Liver (tissue), 3 donors: ENCODE results near the gene TRIM73.
"Not testable (repeated sequence)": the region's sequence is repeated elsewhere in the genome, so short reads cannot be mapped to it uniquely, and the experiment has no call there.

Experiments
- ATF3 ChIP-seq: IDR thresholded peaks from 2 replicates; pipeline ENCODE4 v1.6.1; 2016; ENCODE audit warnings: antibody characterized with exemption
- EGR1 ChIP-seq, 2 donors: IDR thresholded peaks; 2 replicates each; pipeline ENCODE4 v1.6.1; 2016 to 2018; ENCODE audit warnings: antibody characterized with exemption in 2 of 2, low read depth in 2 of 2
- FOXA1 ChIP-seq: IDR thresholded peaks from 2 replicates; pipeline ENCODE4 v1.6.1; 2016; ENCODE audit warnings: antibody characterized with exemption
- FOXA2 ChIP-seq: IDR thresholded peaks from 2 replicates; pipeline ENCODE4 v1.6.1; 2016; ENCODE audit warnings: antibody characterized with exemption
- GABPA ChIP-seq, 2 donors: IDR thresholded peaks in 1 of 2; conservative IDR thresholded peaks in 1 of 2; 2 replicates each; pipeline ENCODE4 v1.6.1; 2016; ENCODE audit warnings: antibody characterized with exemption in 2 of 2, mild to moderate bottlenecking in 1 of 2, moderate library complexity in 1 of 2
- HNF4A ChIP-seq, 2 donors: conservative IDR thresholded peaks; 2 replicates each; pipeline ENCODE4 v1.6.1; 2016; ENCODE audit warnings: antibody characterized with exemption in 2 of 2, mild to moderate bottlenecking in 2 of 2
- JUND ChIP-seq, 2 donors: IDR thresholded peaks; 2 replicates each; pipeline ENCODE4 v1.6.1; 2016; ENCODE audit warnings: antibody characterized with exemption in 2 of 2
- MAX ChIP-seq: IDR thresholded peaks from 2 replicates; pipeline ENCODE4 v1.6.1; 2016; ENCODE audit warnings: antibody characterized with exemption
- RXRA ChIP-seq, 2 donors: IDR thresholded peaks; 2 replicates each; pipeline ENCODE4 v1.6.1; 2017 to 2018; ENCODE audit warnings: antibody characterized with exemption in 2 of 2, mild to moderate bottlenecking in 1 of 2
- TAF1 ChIP-seq: conservative IDR thresholded peaks from 2 replicates; pipeline ENCODE4 v1.6.1; 2016; ENCODE audit warnings: antibody characterized with exemption, mild to moderate bottlenecking
- YY1 ChIP-seq: IDR thresholded peaks from 2 replicates; pipeline ENCODE4 v1.6.1; 2016; ENCODE audit warnings: antibody characterized with exemption, mild to moderate bottlenecking
- TF ChIP-seq, protein P1 (sequence below): fragments of 150-350 bp; IDR thresholded peaks from 2 replicates; pipeline ENCODE4 v1.5.1; 2017; ENCODE audit warnings: improper control_type of control experiment, low read depth, low read length; ENCODE audit not compliant: missing input control
- TF ChIP-seq, protein P2 (sequence below): IDR thresholded peaks from 2 replicates; pipeline ENCODE4 v1.6.1; 2016; ENCODE audit warnings: antibody characterized with exemption, mild to moderate bottlenecking
- donor health status: healthy.
- donor health status: healthy.

DNA sequence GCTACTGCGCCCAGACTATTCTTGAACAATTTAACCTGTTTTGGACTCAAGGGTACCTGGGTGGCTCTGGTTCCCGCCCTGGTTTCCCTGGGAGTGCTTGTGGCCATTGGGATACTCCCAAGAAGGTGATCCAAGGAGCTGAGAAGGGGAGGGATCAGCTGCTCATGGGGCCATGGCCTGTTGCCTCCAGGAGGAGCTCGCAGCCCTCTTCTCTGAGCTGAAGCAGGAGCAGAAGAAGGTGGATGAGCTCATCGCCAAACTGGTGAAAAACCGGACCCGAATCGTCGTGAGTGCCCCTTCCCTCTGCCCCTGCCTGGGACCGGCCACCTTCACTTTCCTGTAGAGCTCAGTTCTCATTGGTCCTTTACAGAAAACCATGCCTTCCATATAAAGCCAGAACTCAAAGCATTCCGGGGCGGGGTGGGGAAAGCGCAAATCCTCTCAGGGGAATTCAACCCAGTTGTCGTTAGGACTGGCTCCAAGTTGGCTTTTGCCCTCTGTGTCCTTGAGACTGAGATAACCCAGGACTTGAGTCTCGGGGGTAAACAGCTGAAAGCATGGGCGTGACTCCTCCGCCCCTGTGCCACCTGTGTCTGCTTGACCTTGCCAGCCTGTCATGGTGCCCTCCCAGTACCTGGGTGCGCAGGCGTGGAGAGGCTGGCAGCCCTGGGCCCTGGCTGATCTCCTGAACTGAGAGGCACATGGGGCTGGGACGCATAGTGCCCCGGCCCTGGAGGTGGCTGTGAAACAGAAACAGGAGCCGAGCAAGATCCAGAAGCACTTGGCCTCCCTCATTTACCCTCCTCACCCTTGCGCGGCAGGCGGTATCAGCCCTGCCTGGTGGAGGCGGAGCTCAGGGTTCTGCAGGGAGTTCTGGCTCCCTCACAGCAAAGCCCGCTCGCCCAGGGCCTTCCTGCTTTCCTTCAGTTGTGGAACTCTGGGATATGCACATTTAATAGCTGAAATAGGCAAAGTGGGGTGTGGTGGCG is 8.3 kb downstream of the TRIM73 start:
- not testable (repeated sequence) for TF ChIP-seq FOXA1; RXRA (IDR thresholded peaks at IDR 0.05); EGR1 (IDR thresholded peaks at IDR 0.05; ENCODE audit: low read depth in 2 of 2); GABPA (IDR thresholded peaks at IDR 0.05 in 1 of 2, conservative IDR thresholded peaks at IDR 0.05 in 1 of 2); MAX; TAF1; YY1; JUND (IDR thresholded peaks at IDR 0.05); HNF4A (conservative IDR thresholded peaks at IDR 0.05); ATF3; FOXA2
- TF ChIP-seq, protein P1, sequence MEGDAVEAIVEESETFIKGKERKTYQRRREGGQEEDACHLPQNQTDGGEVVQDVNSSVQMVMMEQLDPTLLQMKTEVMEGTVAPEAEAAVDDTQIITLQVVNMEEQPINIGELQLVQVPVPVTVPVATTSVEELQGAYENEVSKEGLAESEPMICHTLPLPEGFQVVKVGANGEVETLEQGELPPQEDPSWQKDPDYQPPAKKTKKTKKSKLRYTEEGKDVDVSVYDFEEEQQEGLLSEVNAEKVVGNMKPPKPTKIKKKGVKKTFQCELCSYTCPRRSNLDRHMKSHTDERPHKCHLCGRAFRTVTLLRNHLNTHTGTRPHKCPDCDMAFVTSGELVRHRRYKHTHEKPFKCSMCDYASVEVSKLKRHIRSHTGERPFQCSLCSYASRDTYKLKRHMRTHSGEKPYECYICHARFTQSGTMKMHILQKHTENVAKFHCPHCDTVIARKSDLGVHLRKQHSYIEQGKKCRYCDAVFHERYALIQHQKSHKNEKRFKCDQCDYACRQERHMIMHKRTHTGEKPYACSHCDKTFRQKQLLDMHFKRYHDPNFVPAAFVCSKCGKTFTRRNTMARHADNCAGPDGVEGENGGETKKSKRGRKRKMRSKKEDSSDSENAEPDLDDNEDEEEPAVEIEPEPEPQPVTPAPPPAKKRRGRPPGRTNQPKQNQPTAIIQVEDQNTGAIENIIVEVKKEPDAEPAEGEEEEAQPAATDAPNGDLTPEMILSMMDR = not testable (repeated sequence)
- TF ChIP-seq, protein P2, sequence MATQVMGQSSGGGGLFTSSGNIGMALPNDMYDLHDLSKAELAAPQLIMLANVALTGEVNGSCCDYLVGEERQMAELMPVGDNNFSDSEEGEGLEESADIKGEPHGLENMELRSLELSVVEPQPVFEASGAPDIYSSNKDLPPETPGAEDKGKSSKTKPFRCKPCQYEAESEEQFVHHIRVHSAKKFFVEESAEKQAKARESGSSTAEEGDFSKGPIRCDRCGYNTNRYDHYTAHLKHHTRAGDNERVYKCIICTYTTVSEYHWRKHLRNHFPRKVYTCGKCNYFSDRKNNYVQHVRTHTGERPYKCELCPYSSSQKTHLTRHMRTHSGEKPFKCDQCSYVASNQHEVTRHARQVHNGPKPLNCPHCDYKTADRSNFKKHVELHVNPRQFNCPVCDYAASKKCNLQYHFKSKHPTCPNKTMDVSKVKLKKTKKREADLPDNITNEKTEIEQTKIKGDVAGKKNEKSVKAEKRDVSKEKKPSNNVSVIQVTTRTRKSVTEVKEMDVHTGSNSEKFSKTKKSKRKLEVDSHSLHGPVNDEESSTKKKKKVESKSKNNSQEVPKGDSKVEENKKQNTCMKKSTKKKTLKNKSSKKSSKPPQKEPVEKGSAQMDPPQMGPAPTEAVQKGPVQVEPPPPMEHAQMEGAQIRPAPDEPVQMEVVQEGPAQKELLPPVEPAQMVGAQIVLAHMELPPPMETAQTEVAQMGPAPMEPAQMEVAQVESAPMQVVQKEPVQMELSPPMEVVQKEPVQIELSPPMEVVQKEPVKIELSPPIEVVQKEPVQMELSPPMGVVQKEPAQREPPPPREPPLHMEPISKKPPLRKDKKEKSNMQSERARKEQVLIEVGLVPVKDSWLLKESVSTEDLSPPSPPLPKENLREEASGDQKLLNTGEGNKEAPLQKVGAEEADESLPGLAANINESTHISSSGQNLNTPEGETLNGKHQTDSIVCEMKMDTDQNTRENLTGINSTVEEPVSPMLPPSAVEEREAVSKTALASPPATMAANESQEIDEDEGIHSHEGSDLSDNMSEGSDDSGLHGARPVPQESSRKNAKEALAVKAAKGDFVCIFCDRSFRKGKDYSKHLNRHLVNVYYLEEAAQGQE = not testable (repeated sequence)
